Measurements from ENCODE around the gene PMVK.
A peak's percentile ranks its signal among the peaks of the same experiment; 100 is the strongest.

PMVK gene

GRCh38 chr1:154945160-154945961 lies 8.8 kb upstream of the PMVK start:
- no peak for DNase-seq

- DNase-seq, result no peak
Measured at GRCh38 chr1:154944401-154945159, 8.1 kb upstream of the PMVK start.

GRCh38 chr1:154943649-154944400 lies 7.3 kb upstream of the PMVK start:
- no peak for DNase-seq

GRCh38 chr1:154941333-154942013 lies 5.0 kb upstream of the PMVK start:
- no peak for DNase-seq

GRCh38 chr1:154940651-154941194 lies 4.2 kb upstream of the PMVK start:
- DNase-seq, result no peak

- DNase-seq, result no peak
Measured at GRCh38 chr1:154940213-154940560, 3.7 kb upstream of the PMVK start.

- DNase-seq, result no peak
Measured at GRCh38 chr1:154938604-154939399, 2.3 kb upstream of the PMVK start.

GRCh38 chr1:154937988-154938386 lies 1.5 kb upstream of the PMVK start:
- no peak for DNase-seq

GRCh38 chr1:154937085-154937987 lies 817 bp upstream of the PMVK start:
- peak; percentile 85 for DNase-seq

- DNase-seq, result no peak
Measured at GRCh38 chr1:154935749-154936554, 567 bp downstream of the PMVK start.

- DNase-seq, result no peak
Measured at GRCh38 chr1:154934358-154934948, 2.1 kb downstream of the PMVK start.

- DNase-seq, result no peak
Measured at GRCh38 chr1:154931940-154932487, 4.5 kb downstream of the PMVK start.

- no peak for DNase-seq
Measured at GRCh38 chr1:154926201-154926600, 10.3 kb downstream of the PMVK start.

GRCh38 chr1:154925335-154926170 lies 11.0 kb downstream of the PMVK start:
- no peak for DNase-seq

GRCh38 chr1:154923695-154924094 lies 12.8 kb downstream of the PMVK start:
- no peak for DNase-seq

- no peak for DNase-seq
Measured at GRCh38 chr1:154913273-154913672, 23.2 kb downstream of the PMVK start.

- DNase-seq, result no peak
Measured at GRCh38 chr1:154912755-154913154, 23.8 kb downstream of the PMVK start.
